Neural progenitor cell (in vitro differentiated cells): Measurements from ENCODE around the gene IGLON5. TPM values are rescaled to one million over a fixed set of nuclear protein-coding genes. Genes with fewer than 3 reads are reported as not detected.

Experiments used
- DNase-seq: peaks from one replicate; pipeline ENCODE4 v3.0.0-alpha.2; 2016; ENCODE audit warnings: low spot score
- H2AFZ ChIP-seq: fragments of 200-600 bp; sonication (generic); replicated peaks from 2 replicates; pipeline ENCODE4 v1.6.1; 2016; ENCODE audit warnings: antibody characterized with exemption
- H3F3A ChIP-seq: fragments of 200-600 bp; sonication (generic); 2 replicates; pipeline ENCODE4 v1.6.1; 2016; ENCODE audit warnings: antibody characterized with exemption, low read depth
- H3K27ac ChIP-seq: fragments of 200-600 bp; sonication (generic); 2 replicates; pipeline ENCODE4 v1.5.1; 2016; ENCODE audit warnings: mild to moderate bottlenecking
- H3K27me3 ChIP-seq: fragments of 200-600 bp; sonication (generic); 2 replicates; pipeline ENCODE4 v1.6.1; 2016; ENCODE audit warnings: mild to moderate bottlenecking, moderate library complexity
- H3K36me3 ChIP-seq: fragments of 200-600 bp; sonication (generic); 2 replicates; pipeline ENCODE4 v1.5.1; 2016
- H3K4me1 ChIP-seq: fragments of 200-600 bp; sonication (generic); 2 replicates; pipeline ENCODE4 v1.6.1; 2016; ENCODE audit warnings: mixed run types
- H3K4me2 ChIP-seq: fragments of 200-600 bp; sonication (generic); 2 replicates; pipeline ENCODE4 v1.6.1; 2016
- H3K4me3 ChIP-seq: fragments of 200-600 bp; sonication (generic); 2 replicates; pipeline ENCODE4 v1.5.1; 2016
- H3K79me2 ChIP-seq: fragments of 200-600 bp; sonication (generic); 2 replicates; pipeline ENCODE4 v1.6.1; 2016; ENCODE audit warnings: low read depth
- H3K9ac ChIP-seq: fragments of 200-600 bp; sonication (generic); 2 replicates; pipeline ENCODE4 v1.6.1; 2016
- H3K9me3 ChIP-seq: fragments of 200-600 bp; sonication (generic); 2 replicates; pipeline ENCODE4 v1.5.1; 2016; ENCODE audit warnings: low read depth
- H4K20me1 ChIP-seq: fragments of 200-600 bp; sonication (generic); 2 replicates; pipeline ENCODE4 v1.6.1; 2016; ENCODE audit warnings: low read depth
- H3K27ac Mint-ChIP-seq: 3 replicates; pipeline ENCODE4 v1.8.0; 2021; ENCODE audit warnings: mixed read lengths
- H3K27me3 Mint-ChIP-seq: 2 replicates; pipeline ENCODE4 v1.8.0; 2022; ENCODE audit warnings: low read depth, mild to moderate bottlenecking, inconsistent platforms, moderate library complexity, mixed read lengths; ENCODE audit not compliant: insufficient read depth
- H3K36me3 Mint-ChIP-seq: 3 replicates; pipeline ENCODE4 v1.8.0; 2021; ENCODE audit warnings: mixed read lengths
- H3K4me1 Mint-ChIP-seq: 3 replicates; pipeline ENCODE4 v1.8.0; 2021; ENCODE audit warnings: mixed read lengths
- H3K4me3 Mint-ChIP-seq: 3 replicates; pipeline ENCODE4 v1.8.0; 2021; ENCODE audit warnings: mild to moderate bottlenecking, moderate library complexity, mixed read lengths
- H3K9me3 Mint-ChIP-seq: 3 replicates; pipeline ENCODE4 v1.8.0; 2020; ENCODE audit warnings: mixed read lengths
- CTCF ChIP-seq: fragments of 200-600 bp; sonication (generic); IDR thresholded peaks from 2 replicates; pipeline ENCODE4 v1.5.1; 2017; ENCODE audit warnings: antibody characterized with exemption, mild to moderate bottlenecking
- EZH2 ChIP-seq: fragments of 200-600 bp; sonication (generic); IDR thresholded peaks from 2 replicates; pipeline ENCODE4 v1.6.1; 2017; ENCODE audit warnings: antibody characterized with exemption, mild to moderate bottlenecking, moderate library complexity
- EZH2phosphoT487 ChIP-seq: fragments of 200-600 bp; sonication (generic); IDR thresholded peaks from 2 replicates; pipeline ENCODE4 v1.6.1; 2017; ENCODE audit warnings: antibody characterized with exemption
- total RNA-seq: library from RNA; depleted of rRNA; stranded (reverse); fragments of >200 nt; gene quantifications from 2 replicates; pipeline ENCODE4 v1.2.3, GENCODE V29; 2015; ENCODE audit warnings: low replicate concordance

The IGLON5 gene
- total RNA-seq, 1 donor from 2014 or later, result 5.4 TPM

DNA sequence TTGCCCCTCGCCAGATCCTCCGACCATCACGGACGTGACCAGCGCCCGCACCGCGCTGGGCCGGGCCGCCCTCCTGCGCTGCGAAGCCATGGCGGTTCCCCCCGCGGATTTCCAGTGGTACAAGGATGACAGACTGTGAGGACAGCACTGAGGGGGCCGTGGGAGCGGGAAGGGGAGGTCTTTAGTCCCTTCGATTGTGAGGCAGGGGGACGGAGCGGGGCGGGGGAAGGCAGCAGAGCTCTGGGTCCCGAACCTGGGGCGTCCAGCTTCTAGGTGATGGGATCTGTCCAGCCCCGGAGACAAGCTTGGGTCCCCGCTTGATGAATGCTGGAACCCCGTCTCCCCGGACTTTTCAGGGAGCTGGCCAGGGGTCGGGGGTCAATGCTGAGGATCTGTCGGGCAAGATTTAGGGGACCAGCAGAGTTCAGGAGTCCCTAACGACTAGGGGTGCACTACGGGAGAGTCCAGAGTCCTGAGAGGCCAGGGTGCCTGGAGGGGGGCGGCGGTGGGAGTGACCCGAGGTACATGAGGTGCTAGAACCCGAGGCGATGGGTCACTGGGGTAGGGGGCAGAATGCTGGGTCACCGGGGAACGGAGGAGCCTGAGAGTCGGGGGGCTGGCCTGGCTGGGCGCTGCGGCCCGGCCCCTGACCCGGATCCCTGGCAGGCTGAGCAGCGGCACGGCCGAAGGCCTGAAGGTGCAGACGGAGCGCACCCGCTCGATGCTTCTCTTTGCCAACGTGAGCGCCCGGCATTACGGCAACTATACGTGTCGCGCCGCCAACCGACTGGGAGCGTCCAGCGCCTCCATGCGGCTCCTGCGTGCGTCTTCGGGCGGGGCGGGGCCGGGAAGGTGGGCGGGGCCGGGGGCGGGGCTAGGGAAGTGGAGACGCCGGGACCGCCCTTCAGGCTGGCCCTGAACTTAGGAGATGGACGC, 15.9 kb downstream of the IGLON5 start:
- peak overlapping the region; percentile 25 for H3K4me3 ChIP-seq
- DNase-seq, result peak; percentile 84

DNA sequence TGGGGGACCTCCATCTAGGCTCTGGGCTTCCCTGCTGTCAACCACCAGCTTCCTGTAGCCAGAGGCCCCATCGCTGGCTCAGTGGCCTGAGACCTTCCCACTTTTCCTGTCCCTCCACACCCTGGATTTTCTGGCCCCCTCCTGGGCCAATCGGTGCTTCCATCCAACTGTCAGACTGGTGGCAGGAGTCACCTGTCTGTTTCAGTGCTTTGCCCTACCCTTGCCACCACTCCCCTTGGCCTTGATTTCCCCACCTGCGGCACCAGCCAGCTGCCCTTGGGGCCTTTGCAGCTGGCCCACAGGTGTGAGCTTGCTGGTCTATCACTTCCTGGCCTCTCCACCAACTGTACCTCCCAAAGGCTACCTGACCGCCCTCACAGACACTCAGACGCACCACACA, 18.0 kb downstream of the IGLON5 start:
- Mint-ChIP-seq H3K9me3 (peaks cover 2% of the 10 kb centered on the region), H3K27ac (no peak overlapping the region), H3K4me3 (no peak overlapping the region), H3K36me3 (peaks cover 26% of the 10 kb centered on the region), H3K27me3 (peaks cover 7% of the 10 kb centered on the region), H3K4me1 (peaks cover 2% of the 10 kb centered on the region)
- H3K9ac ChIP-seq, result no peak overlapping the region
- no peaks in the 10 kb centered on the region for H3K4me1 ChIP-seq
- no peaks in the 10 kb centered on the region for H4K20me1 ChIP-seq
- H3F3A ChIP-seq, result no peaks in the 10 kb centered on the region
- H3K9me3 ChIP-seq, result no peaks in the 10 kb centered on the region
- H3K4me3 ChIP-seq, result no peak overlapping the region
- peaks cover 7% of the 10 kb centered on the region for H3K27me3 ChIP-seq
- no peak overlapping the region for H3K27ac ChIP-seq
- no peak for DNase-seq
- H3K36me3 ChIP-seq, result no peaks in the 10 kb centered on the region
- H2AFZ ChIP-seq, result no peak overlapping the region
- H3K79me2 ChIP-seq, result no peaks in the 10 kb centered on the region
- TF ChIP-seq EZH2, result no peak
- TF ChIP-seq EZH2phosphoT487, result no peak
- no peak for TF ChIP-seq CTCF
- H3K4me2 ChIP-seq, result no peak overlapping the region

More for the DNA sequence above, 15.9 kb downstream of the IGLON5 start:
- H3K9me3 ChIP-seq, result no peaks in the 10 kb centered on the region
- H3K36me3 ChIP-seq, result no peaks in the 10 kb centered on the region
- peaks cover 7% of the 10 kb centered on the region for H3K27me3 ChIP-seq
- no peaks in the 10 kb centered on the region for H4K20me1 ChIP-seq
- Mint-ChIP-seq H3K27ac (no peak overlapping the region), H3K4me1 (peaks cover 2% of the 10 kb centered on the region), H3K9me3 (peaks cover 2% of the 10 kb centered on the region), H3K4me3 (no peak overlapping the region), H3K27me3 (peaks cover 10% of the 10 kb centered on the region), H3K36me3 (peaks cover 26% of the 10 kb centered on the region)
- H2AFZ ChIP-seq, result no peak overlapping the region
- H3K27ac ChIP-seq, result no peak overlapping the region
- no peaks in the 10 kb centered on the region for H3F3A ChIP-seq
- no peaks in the 10 kb centered on the region for H3K79me2 ChIP-seq
- H3K4me2 ChIP-seq, result peak overlapping the region; percentile 60
- TF ChIP-seq EZH2phosphoT487 (no peak), CTCF (peak; percentile 46)
- no peaks in the 10 kb centered on the region for H3K4me1 ChIP-seq
- no peak overlapping the region for H3K9ac ChIP-seq

DNA sequence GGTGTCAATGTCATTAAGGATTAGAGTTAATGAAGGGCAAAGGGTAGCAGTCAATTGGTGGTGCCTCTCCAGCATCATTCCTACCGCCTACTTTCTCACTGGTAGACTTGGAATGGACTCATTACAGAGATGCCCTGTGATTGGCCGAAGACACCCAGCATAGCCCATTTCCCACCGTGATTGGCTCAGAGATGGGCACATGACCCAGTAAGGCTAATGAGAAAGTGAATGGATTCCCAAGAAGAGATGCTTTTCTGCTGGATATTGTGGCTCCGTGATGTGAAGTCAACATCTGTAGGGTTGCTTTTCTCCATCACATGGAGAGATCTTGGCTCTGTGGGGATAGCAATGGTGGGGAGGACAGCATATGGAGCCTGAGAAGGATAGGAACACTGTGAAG, 18.9 kb downstream of the IGLON5 start:
- H3F3A ChIP-seq, result no peaks in the 10 kb centered on the region
- peaks cover 7% of the 10 kb centered on the region for H3K27me3 ChIP-seq
- DNase-seq, result no peak
- no peaks in the 10 kb centered on the region for H4K20me1 ChIP-seq
- Mint-ChIP-seq H3K9me3 (peaks cover 2% of the 10 kb centered on the region), H3K4me3 (no peak overlapping the region), H3K27ac (no peak overlapping the region), H3K27me3 (peaks cover 7% of the 10 kb centered on the region), H3K36me3 (peaks cover 26% of the 10 kb centered on the region), H3K4me1 (peaks cover 2% of the 10 kb centered on the region)
- H3K27ac ChIP-seq, result no peak overlapping the region
- no peaks in the 10 kb centered on the region for H3K36me3 ChIP-seq
- no peak overlapping the region for H3K4me3 ChIP-seq
- no peak overlapping the region for H2AFZ ChIP-seq
- H3K4me1 ChIP-seq, result no peaks in the 10 kb centered on the region
- no peak overlapping the region for H3K4me2 ChIP-seq
- TF ChIP-seq CTCF (no peak), EZH2phosphoT487 (no peak), EZH2 (no peak)
- no peaks in the 10 kb centered on the region for H3K79me2 ChIP-seq
- no peak overlapping the region for H3K9ac ChIP-seq
- H3K9me3 ChIP-seq, result no peaks in the 10 kb centered on the region
